PC-3 (cell line): ENCODE data around the gene ZFP28.

ENCODE experiments used
- EZH2 ChIP-seq: fragments of 300-600 bp; sonication (generic); IDR thresholded peaks from one replicate; pipeline ENCODE4 v1.6.1; 2017; ENCODE audit warnings: antibody characterized with exemption, mild to moderate bottlenecking, low read length; ENCODE audit not compliant: unreplicated experiment
- TF ChIP-seq, protein P1 (sequence below): fragments of 300-600 bp; sonication (generic); conservative IDR thresholded peaks from 2 replicates; pipeline ENCODE4 v1.5.1; 2017; ENCODE audit warnings: antibody characterized with exemption, low read depth, mild to moderate bottlenecking, low read length

DNA sequence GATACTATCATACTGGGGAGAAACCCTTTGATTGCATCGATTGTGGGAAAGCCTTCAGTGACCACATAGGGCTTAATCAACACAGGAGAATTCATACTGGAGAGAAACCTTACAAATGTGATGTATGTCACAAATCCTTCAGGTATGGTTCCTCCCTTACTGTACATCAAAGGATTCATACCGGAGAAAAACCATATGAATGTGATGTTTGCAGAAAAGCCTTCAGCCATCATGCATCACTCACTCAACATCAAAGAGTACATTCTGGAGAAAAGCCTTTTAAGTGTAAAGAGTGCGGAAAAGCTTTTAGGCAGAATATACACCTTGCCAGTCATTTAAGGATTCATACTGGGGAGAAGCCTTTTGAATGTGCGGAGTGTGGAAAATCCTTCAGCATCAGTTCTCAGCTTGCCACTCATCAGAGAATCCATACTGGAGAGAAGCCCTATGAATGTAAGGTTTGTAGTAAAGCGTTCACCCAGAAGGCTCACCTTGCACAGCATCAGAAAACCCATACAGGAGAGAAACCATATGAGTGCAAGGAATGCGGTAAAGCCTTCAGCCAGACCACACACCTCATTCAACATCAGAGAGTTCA is 15.6 kb downstream of the ZFP28 start:
- TF ChIP-seq, protein P1, sequence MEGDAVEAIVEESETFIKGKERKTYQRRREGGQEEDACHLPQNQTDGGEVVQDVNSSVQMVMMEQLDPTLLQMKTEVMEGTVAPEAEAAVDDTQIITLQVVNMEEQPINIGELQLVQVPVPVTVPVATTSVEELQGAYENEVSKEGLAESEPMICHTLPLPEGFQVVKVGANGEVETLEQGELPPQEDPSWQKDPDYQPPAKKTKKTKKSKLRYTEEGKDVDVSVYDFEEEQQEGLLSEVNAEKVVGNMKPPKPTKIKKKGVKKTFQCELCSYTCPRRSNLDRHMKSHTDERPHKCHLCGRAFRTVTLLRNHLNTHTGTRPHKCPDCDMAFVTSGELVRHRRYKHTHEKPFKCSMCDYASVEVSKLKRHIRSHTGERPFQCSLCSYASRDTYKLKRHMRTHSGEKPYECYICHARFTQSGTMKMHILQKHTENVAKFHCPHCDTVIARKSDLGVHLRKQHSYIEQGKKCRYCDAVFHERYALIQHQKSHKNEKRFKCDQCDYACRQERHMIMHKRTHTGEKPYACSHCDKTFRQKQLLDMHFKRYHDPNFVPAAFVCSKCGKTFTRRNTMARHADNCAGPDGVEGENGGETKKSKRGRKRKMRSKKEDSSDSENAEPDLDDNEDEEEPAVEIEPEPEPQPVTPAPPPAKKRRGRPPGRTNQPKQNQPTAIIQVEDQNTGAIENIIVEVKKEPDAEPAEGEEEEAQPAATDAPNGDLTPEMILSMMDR, result no peak
- TF ChIP-seq EZH2, result no peak
